ENCODE measurements around the gene MT1B. TPM values are rescaled to one million over a fixed set of nuclear protein-coding genes. Genes with fewer than 3 reads are reported as not detected.

Gene MT1B
- total RNA-seq, 2 experiments from 2014 or later = not detected

DNA sequence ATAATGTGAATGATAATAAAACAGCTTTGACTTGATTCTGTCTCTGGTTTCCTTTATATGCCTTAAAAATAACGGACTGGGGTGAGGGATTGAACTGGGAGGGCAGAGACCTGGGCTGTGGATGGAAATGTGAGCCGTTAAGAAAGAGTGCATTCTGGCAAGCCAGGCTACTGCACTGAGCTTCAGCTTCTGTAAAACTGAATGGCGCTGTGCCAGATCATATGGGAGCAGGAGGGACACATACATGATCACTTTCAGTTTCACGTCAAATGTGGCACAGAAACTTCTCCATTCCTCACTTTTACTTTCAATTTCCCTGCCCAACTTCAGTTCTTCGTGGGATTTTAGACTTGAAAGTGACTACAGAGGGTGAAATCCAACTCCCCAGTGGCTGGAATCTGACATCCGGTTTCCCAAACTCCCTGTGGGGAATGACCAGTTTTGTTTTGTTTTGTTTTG, 42.2 kb upstream of the MT1B start:
- peaks cover 69% of the 10 kb centered on the region for H3K4me1 Mint-ChIP-seq (ENCODE audit: low read depth)
- intact Hi-C loops (cut with micrococcal nuclease) = loop anchor here (1.0 to 5.0 kb wide), 4 partner anchors 33 to 403 kb away; no protein-coding TSS in a partner anchor
- no peaks in the 10 kb centered on the region for H3K36me3 Mint-ChIP-seq
- POLR2A ChIA-PET = no interaction called here
- CTCF ChIA-PET = interaction anchor here (1.4 to 4.0 kb wide), 5 partner anchors 8 to 92 kb away, joined by 3 to 16 read pairs (median 5); partner anchors contain the start of gene MT1A
- H3K9me3 Mint-ChIP-seq = no peaks in the 10 kb centered on the region
- H3K27ac Mint-ChIP-seq = peak overlapping the region; percentile 79
- H3K4me3 Mint-ChIP-seq = peak overlapping the region; percentile 81
- peak; percentile 82 for DNase-seq
- no peaks in the 10 kb centered on the region for H3K27me3 Mint-ChIP-seq

DNA sequence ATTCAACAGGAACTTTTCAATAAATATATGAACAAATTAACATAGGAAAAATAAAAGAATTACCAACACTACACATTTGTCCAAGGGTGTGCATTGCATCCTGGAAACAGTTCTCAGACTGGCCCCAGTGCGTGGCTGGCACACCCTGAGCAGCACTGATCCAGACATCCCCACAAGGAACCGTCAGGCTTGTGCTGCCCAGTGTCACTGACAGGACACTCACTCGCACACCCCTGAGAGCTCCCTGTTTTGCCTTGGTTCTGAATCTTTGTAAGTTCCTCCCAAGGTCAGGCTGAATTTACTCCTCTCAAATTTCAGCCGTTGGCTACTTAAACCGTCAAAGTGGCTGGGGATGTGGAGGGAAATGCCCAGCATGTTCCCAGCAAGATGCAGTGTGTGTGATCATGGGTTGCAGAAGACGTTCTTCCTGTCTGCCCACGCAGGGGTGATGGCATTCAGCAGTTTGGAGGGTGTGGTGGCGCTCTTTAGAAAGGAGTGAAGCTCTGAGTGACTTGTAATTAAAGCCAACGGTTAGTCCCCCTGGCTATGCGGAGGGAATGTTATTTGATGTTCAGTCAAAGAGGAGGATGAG, 41.6 kb upstream of the MT1B start:
- Mint-ChIP-seq H3K4me3 (peak overlapping the region; percentile 81), H3K27ac (peak overlapping the region; percentile 79), H3K9me3 (no peaks in the 10 kb centered on the region), H3K27me3 (no peaks in the 10 kb centered on the region), H3K4me1 (ENCODE audit: low read depth) (peaks cover 76% of the 10 kb centered on the region), H3K36me3 (no peaks in the 10 kb centered on the region)
- DNase-seq = peak; percentile 91
- POLR2A ChIA-PET = interaction anchor here (1.3 kb wide), 1 partner anchor 15 kb away, joined by 6 read pairs; the partner anchor contains the start of gene MT1E
- intact Hi-C loops (cut with micrococcal nuclease) = loop anchor here (1.0 to 5.0 kb wide), 3 partner anchors 47 to 413 kb away; partner anchors contain the start of genes MT1F, NUDT21 and OGFOD1
- CTCF ChIA-PET = interaction anchor here (1.2 to 4.0 kb wide), 4 partner anchors 9 to 91 kb away, joined by 3 to 16 read pairs (median 8); partner anchors contain the start of gene MT1A

DNA sequence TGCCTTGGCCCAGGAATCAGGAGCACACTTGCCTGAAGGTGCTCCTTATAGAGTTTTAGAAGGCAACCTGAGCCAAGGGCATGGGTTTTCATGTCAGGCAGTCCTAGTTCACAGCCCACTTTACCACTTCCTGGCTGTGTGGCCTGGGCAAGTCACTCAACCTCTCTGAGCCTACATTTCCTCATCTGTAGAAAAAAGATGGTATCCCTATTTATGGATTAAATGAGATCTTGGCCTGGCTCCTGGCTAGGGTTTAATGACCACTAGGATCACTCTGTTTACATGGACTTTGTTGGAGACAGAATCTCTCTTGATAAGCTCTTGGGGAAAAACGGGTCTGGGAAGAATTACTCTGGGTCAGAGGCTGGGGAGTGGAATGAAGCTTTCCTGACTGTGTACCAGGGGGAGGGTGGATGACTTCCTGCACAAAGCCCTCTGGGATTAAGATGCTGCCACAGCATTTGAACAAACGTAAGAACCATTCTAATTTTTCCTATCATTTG, 41.0 kb upstream of the MT1B start:
- no peaks in the 10 kb centered on the region for H3K9me3 Mint-ChIP-seq
- ChIA-PET CTCF (interaction anchor here (1.2 to 4.0 kb wide), 4 partner anchors 10 to 91 kb away, joined by 3 to 16 read pairs (median 8); no protein-coding TSS in a partner anchor), POLR2A (interaction anchor here (1.3 kb wide), 1 partner anchor 14 kb away, joined by 6 read pairs; the partner anchor contains the start of gene MT1E)
- intact Hi-C loops (cut with micrococcal nuclease) = loop anchor here (1.0 to 5.0 kb wide), 3 partner anchors 47 to 413 kb away; partner anchors contain the start of genes MT1F, NUDT21 and OGFOD1
- H3K27me3 Mint-ChIP-seq = no peaks in the 10 kb centered on the region
- no peak for DNase-seq
- peak overlapping the region; percentile 79 for H3K27ac Mint-ChIP-seq
- H3K4me3 Mint-ChIP-seq = peak overlapping the region; percentile 81
- H3K36me3 Mint-ChIP-seq = no peaks in the 10 kb centered on the region
- peaks cover 79% of the 10 kb centered on the region for H3K4me1 Mint-ChIP-seq (ENCODE audit: low read depth)

DNA sequence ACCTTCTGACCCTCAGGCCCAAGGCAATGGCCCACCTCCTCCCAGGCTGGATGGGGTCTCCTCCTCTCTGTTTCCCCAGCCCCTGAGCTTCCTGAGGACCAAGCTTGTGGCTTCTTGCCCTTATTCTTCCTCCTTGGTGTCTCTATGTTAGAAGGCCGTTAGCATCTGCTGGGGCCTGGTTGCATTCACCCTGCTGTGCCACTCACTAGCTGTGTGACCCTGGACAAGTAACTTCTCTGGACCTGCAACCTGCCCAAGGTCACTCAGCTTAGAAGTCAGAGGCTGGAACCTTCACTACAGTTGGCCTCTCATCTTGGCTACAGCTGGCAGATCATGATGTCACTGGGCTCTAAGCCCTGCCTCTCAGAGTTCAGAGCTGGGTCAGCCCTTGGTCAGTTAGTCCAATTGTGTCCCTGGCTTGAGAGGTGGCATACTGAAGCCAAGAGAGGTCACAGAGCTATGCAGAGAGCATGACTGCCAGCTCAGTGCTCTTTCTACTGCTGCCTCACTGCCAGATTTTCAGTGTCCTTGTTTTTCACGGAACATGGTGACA, 40.3 kb upstream of the MT1B start:
- Mint-ChIP-seq H3K9me3 (no peaks in the 10 kb centered on the region), H3K27me3 (no peaks in the 10 kb centered on the region), H3K4me1 (ENCODE audit: low read depth) (peaks cover 75% of the 10 kb centered on the region), H3K27ac (peak overlapping the region; percentile 79), H3K36me3 (no peaks in the 10 kb centered on the region), H3K4me3 (no peak overlapping the region)
- CTCF ChIA-PET = interaction anchor here (1.2 to 4.0 kb wide), 3 partner anchors 10 to 35 kb away, joined by 3 to 14 read pairs (median 3); no protein-coding TSS in a partner anchor
- peak; percentile 31 for DNase-seq
- intact Hi-C loops (cut with micrococcal nuclease) = loop anchor here (5.0 kb wide), 2 partner anchors 159 to 414 kb away; partner anchors contain the start of genes NUDT21 and OGFOD1
- POLR2A ChIA-PET = interaction anchor here (0.6 to 1.3 kb wide), 2 partner anchors 14 to 23 kb away, joined by 4 to 6 read pairs; partner anchors contain the start of gene MT1E

DNA sequence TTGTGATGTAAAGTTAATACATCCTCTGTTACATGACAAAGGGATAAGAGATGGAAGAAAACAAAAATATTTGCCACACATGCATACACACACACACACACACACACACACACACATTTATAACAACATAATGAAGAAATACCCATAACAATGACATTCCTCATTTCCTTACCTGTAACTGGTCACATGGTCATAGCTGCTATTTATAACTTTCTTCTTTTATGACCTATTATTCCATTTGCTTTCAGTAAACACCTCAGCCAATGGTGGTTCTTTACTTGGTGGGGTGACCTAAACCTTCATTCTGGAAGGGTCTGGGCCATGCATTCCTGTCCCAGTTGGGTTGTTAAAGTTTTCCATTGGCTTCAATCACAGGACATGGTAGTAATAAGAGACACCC, 38.0 kb upstream of the MT1B start:
- H3K4me1 Mint-ChIP-seq (ENCODE audit: low read depth) = peaks cover 65% of the 10 kb centered on the region
- peaks cover 18% of the 10 kb centered on the region for H3K27me3 Mint-ChIP-seq
- ChIA-PET CTCF (no interaction called here), POLR2A (no interaction called here)
- intact Hi-C loops (cut with micrococcal nuclease) = loop anchor here (5.0 kb wide), 2 partner anchors 161 to 416 kb away; partner anchors contain the start of genes NUDT21 and OGFOD1
- H3K9me3 Mint-ChIP-seq = no peaks in the 10 kb centered on the region
- H3K4me3 Mint-ChIP-seq = no peak overlapping the region
- DNase-seq = no peak
- no peak overlapping the region for H3K27ac Mint-ChIP-seq
- no peaks in the 10 kb centered on the region for H3K36me3 Mint-ChIP-seq

DNA sequence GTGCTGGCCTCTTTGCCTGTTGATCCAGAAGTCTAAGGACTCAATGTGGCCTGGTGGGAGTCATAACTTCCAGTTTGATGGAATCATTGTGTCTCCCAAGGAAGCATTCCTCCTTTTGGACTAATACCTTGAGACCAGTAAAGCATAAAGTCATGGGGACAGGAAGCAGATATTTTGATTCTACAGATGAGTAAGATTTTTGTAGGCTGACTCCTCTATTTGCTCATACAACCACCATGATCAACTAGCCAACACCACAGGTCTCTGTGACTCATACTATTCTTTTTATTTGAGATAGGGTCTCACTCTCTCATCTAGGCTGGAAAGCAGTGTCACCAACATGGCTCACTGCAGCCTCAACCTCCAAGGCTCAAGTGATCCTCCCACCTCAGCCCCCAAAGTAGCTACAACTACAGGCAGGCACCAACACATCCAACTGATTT, 37.1 kb upstream of the MT1B start:
- no peak overlapping the region for H3K4me3 Mint-ChIP-seq
- H3K27ac Mint-ChIP-seq = peak overlapping the region; percentile 34
- no peaks in the 10 kb centered on the region for H3K9me3 Mint-ChIP-seq
- peaks cover 21% of the 10 kb centered on the region for H3K27me3 Mint-ChIP-seq
- DNase-seq = peak; percentile 66
- intact Hi-C loops (cut with micrococcal nuclease) = loop anchor here (5.0 kb wide), 2 partner anchors 162 to 417 kb away; partner anchors contain the start of genes NUDT21 and OGFOD1
- H3K4me1 Mint-ChIP-seq (ENCODE audit: low read depth) = peaks cover 58% of the 10 kb centered on the region
- POLR2A ChIA-PET = interaction anchor here (0.8 to 1.5 kb wide), 2 partner anchors 9 to 11 kb away, joined by 4 read pairs; partner anchors contain the start of gene MT1E
- H3K36me3 Mint-ChIP-seq = no peaks in the 10 kb centered on the region
- CTCF ChIA-PET = interaction anchor here (0.6 to 1.1 kb wide), 2 partner anchors 8 to 29 kb away, joined by 3 read pairs; no protein-coding TSS in a partner anchor

DNA sequence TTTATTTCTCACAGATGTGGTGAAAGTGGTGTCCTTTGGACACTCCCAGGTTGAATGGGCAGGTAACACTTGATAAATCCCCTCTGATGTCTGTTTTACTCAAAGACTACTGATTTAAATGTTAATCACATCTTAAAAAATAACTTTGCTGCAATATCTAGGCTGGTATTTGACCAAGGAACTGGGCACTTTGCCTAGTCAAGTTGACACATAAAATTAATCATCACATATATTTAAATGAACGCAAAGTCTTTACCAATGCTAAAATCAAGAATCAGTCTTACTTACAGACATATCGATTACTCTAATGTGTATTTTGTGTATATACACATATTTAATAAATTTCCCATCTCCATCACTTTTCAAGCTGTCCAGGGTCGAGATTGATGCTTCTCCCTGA, 36.3 kb upstream of the MT1B start:
- no peak for DNase-seq
- H3K36me3 Mint-ChIP-seq = no peaks in the 10 kb centered on the region
- no peak overlapping the region for H3K4me3 Mint-ChIP-seq
- peaks cover 22% of the 10 kb centered on the region for H3K27me3 Mint-ChIP-seq
- ChIA-PET CTCF (interaction anchor here (0.6 to 1.1 kb wide), 3 partner anchors 8 to 28 kb away, joined by 3 read pairs; no protein-coding TSS in a partner anchor), POLR2A (interaction anchor here (0.8 to 1.5 kb wide), 2 partner anchors 8 to 10 kb away, joined by 4 read pairs; partner anchors contain the start of gene MT1E)
- no peak overlapping the region for H3K27ac Mint-ChIP-seq
- intact Hi-C loops (cut with micrococcal nuclease) = no loop called here
- peaks cover 53% of the 10 kb centered on the region for H3K4me1 Mint-ChIP-seq (ENCODE audit: low read depth)
- no peaks in the 10 kb centered on the region for H3K9me3 Mint-ChIP-seq

DNA sequence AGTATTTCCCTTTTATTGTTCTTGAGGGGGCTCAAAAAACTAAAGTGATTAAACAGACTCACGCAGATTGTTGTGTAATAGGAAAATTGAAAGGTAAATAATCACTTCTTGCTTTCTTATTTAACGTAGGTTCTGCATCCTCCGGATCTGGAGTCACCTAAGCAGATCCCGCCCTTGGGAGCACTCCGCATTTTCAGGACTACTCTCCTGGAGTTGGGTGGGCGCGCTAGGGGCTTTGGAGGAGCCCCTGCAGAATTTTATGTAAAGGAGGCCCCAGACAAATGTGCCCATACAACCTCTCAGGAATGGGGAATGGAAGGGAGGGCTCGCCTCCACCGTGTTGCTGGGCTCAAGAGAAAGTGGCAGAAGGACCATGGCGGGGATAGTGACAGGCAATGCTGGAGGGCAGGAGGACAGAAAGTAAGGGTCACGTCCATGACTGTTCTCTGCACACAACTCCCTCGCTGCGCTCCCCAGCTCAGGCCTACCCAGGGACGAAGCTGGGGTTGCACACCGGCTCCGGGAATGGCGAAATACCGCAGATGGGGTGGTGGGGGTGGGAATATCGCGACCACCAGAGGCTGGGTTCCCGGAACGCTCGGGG, 35.0 kb upstream of the MT1B start:
- Mint-ChIP-seq H3K27me3 (peaks cover 22% of the 10 kb centered on the region), H3K27ac (no peak overlapping the region)
- CTCF ChIA-PET = no interaction called here

DNA sequence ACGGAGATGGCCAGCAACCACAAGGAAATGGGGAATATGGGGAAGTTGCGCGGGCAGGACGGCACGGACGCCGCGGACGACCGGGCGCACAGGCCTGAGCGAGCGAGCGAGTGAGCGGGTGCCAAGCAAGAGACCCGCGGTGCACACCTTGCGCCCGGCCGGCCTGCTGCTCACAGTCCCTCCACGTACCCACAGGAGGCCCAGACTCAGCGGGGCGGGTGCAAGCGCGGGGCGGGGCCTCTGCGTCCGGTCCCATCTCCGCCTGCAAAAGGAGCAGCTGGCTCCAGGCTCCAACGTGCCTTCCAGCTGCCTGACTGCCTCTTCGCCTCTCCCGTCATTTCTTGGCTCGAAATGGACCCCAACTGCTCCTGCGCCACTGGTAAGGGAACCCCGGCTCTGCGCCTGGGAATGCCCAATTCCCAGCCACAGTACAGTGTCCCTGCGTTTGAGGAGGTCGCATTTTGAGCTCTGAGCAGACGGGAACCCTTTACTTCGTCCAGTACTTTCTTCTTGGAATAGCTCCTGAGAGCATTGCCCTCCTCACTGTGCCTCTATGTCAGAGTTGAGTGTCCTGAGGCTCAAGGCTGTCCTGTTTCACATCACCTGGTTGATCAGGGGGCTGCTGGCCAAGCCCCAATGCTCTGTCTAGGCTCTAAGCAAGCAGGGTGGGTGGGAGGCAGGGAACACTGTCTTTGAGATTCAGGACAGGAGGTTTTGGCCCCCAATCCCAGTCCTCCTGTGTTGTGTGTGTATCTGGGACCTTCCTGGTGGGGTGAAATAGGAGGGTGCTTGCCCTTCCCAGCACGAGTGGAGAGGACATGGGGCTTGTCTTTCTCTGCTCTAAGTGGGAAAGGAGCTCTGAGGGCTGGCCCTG, 34.2 kb upstream of the MT1B start:
- Mint-ChIP-seq H3K9me3 (no peaks in the 10 kb centered on the region), H3K27me3 (peaks cover 22% of the 10 kb centered on the region), H3K27ac (no peak overlapping the region), H3K4me3 (peak overlapping the region; percentile 37), H3K4me1 (ENCODE audit: low read depth) (peaks cover 35% of the 10 kb centered on the region), H3K36me3 (no peaks in the 10 kb centered on the region)
- intact Hi-C loops (cut with micrococcal nuclease) = no loop called here
- DNase-seq = peak; percentile 71
- POLR2A ChIA-PET = no interaction called here
- CTCF ChIA-PET = interaction anchor here (1.1 kb wide), 2 partner anchors 9 to 26 kb away, joined by 3 to 4 read pairs; no protein-coding TSS in a partner anchor

More for the DNA sequence above, 35.0 kb upstream of the MT1B start:
- Mint-ChIP-seq H3K9me3 (no peaks in the 10 kb centered on the region), H3K36me3 (no peaks in the 10 kb centered on the region), H3K4me3 (peak overlapping the region; percentile 37), H3K4me1 (ENCODE audit: low read depth) (peaks cover 39% of the 10 kb centered on the region)
- intact Hi-C loops (cut with micrococcal nuclease) = no loop called here
- DNase-seq = no peak
- POLR2A ChIA-PET = no interaction called here

DNA sequence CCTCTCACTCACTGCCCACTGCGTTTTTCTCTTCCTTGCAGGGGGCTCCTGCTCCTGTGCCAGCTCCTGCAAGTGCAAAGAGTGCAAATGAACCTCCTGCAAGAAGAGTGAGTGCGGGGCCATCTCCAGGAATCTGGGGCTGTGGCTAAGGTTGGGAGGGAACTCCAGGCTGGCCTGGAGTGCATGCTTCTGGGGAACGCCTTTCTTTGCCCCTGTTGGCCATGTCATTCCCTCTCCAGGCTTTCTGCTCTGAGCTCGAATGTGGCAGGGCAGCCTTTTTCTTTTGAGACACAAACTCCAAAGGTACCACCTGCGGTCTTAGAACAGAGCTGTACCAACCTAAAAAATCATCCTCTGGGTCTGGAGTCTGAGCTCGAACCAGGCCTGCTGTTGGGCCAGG, 33.5 kb upstream of the MT1B start:
- H3K4me3 Mint-ChIP-seq = no peak overlapping the region
- H3K27me3 Mint-ChIP-seq = peaks cover 22% of the 10 kb centered on the region
- CTCF ChIA-PET = interaction anchor here (1.1 kb wide), 2 partner anchors 8 to 25 kb away, joined by 3 to 4 read pairs; no protein-coding TSS in a partner anchor
- H3K27ac Mint-ChIP-seq = no peak overlapping the region
- peaks cover 31% of the 10 kb centered on the region for H3K4me1 Mint-ChIP-seq (ENCODE audit: low read depth)
- H3K36me3 Mint-ChIP-seq = no peaks in the 10 kb centered on the region
- intact Hi-C loops (cut with micrococcal nuclease) = no loop called here
- DNase-seq = no peak
- H3K9me3 Mint-ChIP-seq = no peaks in the 10 kb centered on the region
- POLR2A ChIA-PET = no interaction called here

All from activated CD4-positive, alpha-beta memory T cell treated with anti-CD3 and anti-CD28 coated beads for 36 hours (primary cell).